AG09309 (cell line): Measurements from ENCODE around the gene FNDC10.

Experiments
- DNase-seq: peaks from one replicate; pipeline ENCODE4 v3.0.0-alpha.2; 2010; ENCODE audit warnings: low read depth
- H3K4me3 ChIP-seq: 2 replicates; pipeline ENCODE4 v1.5.1; 2011; ENCODE audit warnings: mild to moderate bottlenecking, low read depth, low read length, moderate library complexity; ENCODE audit not compliant: control insufficient read depth
- CTCF ChIP-seq: IDR thresholded peaks from 2 replicates; pipeline ENCODE4 v1.5.1; 2011; ENCODE audit warnings: mild to moderate bottlenecking, low read depth, low read length, inconsistent platforms; ENCODE audit not compliant: insufficient read depth, control insufficient read depth; ENCODE audit errors: missing control alignments

FNDC10 gene

GRCh38 chr1:1594602-1595260, 5.2 kb downstream of the FNDC10 start:
- no peak for TF ChIP-seq CTCF
- H3K4me3 ChIP-seq = no peak overlapping the region
- no peak for DNase-seq

- no peak for DNase-seq
- no peak for TF ChIP-seq CTCF
- H3K4me3 ChIP-seq = no peak overlapping the region
Observed at GRCh38 chr1:1593834-1594601, 5.9 kb downstream of the FNDC10 start.

GRCh38 chr1:1591452-1591851, 8.5 kb downstream of the FNDC10 start:
- no peak for DNase-seq
- no peak overlapping the region for H3K4me3 ChIP-seq
- no peak for TF ChIP-seq CTCF

- no peak for TF ChIP-seq CTCF
- no peak overlapping the region for H3K4me3 ChIP-seq
- DNase-seq = no peak
Observed at GRCh38 chr1:1583347-1584010, 16.5 kb downstream of the FNDC10 start.

GRCh38 chr1:1582585-1583346, 17.2 kb downstream of the FNDC10 start:
- no peak for TF ChIP-seq CTCF
- DNase-seq = no peak
- H3K4me3 ChIP-seq = no peak overlapping the region

- TF ChIP-seq CTCF = no peak
Observed at GRCh38 chr1:1578371-1578940, 21.5 kb downstream of the FNDC10 start.

More at GRCh38 chr1:1578371-1578940, 21.5 kb downstream of the FNDC10 start:
- no peak overlapping the region for H3K4me3 ChIP-seq
- DNase-seq = no peak
